Activated CD8-positive, alpha-beta memory T cell treated with anti-CD3 and anti-CD28 coated beads for 36 hours (primary cell): ENCODE measurements around the gene TBC1D3B. TPM values are rescaled to one million over a fixed set of nuclear protein-coding genes. Genes with fewer than 3 reads are reported as not detected.
"Not testable (repeated sequence)": the region's sequence is repeated elsewhere in the genome, so short reads cannot be mapped to it uniquely, and the experiment has no call there.

Experiments used
- CTCF ChIA-PET: fragments of 350-600 bp; sonication (Branson Sonifier 250); formaldehyde crosslinking; loops from one replicate; lab custom pipeline; 2021; ENCODE audit warnings: antibody characterized with exemption; lab: Charles Lee
- POLR2A ChIA-PET: fragments of 350-600 bp; sonication (Branson Sonifier 250); formaldehyde crosslinking; loops from one replicate; lab custom pipeline; 2021; ENCODE audit warnings: antibody characterized with exemption; lab: Charles Lee
- total RNA-seq, 2 experiments: library from RNA; stranded (reverse); gene quantifications; one replicate each; pipeline ENCODE4 v1.2.3, GENCODE V29; 2021

TBC1D3B gene
- 1 to 10 TPM; 3.2 to 3.3 TPM for total RNA-seq

DNA sequence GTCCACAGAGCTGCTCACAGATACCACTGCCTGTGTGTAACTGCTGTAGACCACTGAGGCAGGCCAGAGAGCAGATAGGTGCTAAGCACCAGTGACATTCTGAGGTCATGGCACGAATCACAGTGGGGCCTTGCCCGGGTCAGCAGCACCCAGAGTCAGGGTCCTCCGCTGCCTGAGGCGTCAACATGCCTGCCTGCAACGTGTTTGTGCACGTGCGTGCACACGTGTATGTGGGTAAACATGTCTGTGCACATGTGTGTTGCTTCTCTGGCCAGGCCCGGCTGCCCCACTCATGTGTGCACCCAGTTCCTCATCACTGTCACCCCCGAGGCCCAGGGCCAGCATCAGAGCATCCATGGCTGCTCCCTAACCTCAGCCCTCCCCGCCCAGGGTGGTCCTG lies at the start of gene TBC1D3B:
TSS of gene TBC1D3B (minus strand) at position 101 of the 400 bp plus-strand sequence. CDS start 1,586 bp downstream, outside the sequence.
- CTCF ChIA-PET, POLR2A ChIA-PET: not testable (repeated sequence)

GRCh38 chr17:36222967-36223366 lies 46.5 kb upstream of the TBC1D3B start:
- CTCF ChIA-PET = not testable (repeated sequence)

DNA sequence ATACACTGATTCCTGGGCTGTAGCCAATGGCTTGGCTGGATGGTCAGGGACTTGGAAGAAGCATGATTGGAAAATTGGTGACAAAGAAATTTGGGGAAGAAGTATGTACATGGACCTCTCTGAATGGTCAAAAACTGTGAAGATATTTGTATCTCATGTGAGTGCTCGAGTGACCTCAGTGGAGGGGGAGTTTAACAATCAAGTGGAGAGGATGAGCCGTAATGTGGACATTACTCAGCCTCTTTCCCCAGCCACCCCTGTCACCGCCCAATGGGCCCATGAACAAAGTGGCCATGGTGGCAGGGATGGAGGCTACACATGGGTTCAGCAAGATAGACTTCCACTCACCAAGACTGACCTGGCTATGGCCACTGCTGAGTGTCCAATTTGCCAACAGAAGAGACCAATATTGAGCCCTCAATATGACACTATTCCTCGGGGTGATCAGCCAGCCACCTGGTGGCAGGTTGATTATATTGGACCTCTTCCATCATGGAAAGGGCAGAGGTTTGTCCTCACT lies 45.2 kb upstream of the TBC1D3B start:
- POLR2A ChIA-PET, CTCF ChIA-PET: not testable (repeated sequence)

More at GRCh38 chr17:36222967-36223366, 46.5 kb upstream of the TBC1D3B start:
- POLR2A ChIA-PET = not testable (repeated sequence)

DNA sequence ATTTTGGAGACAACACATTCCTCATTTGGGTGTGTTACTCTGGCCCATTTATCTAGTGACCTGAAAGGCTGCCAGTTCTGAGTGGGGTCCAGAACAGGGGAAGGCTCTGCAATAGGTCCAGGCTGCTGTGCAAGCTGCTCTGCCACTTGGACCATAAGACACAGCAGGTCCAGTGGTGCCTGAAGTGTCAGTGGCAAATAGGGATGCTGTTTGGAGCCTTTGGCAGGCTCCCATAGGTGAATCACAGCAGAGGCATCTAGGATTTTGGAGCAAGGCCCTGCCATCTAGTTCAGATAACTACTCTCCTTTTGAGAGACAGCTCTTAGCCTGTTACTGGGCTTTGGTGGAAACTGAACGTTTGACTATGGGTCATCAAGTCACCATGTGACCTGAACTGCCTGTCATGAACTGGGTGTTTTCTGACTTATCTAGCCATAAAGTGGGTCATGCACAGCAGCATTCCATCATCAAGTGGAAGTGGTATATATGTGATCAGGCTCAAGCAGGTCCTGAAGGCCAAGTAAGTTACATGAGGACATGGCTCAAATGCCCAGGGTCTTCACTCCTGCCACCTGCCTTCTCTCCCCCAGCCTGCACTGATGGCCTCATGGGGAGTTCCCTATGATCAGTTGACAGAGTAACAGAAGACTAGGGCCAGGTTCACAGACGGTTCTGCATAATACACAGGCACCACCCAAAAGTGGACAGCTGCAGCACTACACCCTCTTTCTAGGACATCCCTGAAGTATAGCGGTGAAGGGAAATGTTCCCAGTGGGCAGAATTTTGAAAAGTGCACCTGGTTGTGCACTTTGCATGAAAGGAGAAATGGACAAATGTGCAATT lies 44.5 kb upstream of the TBC1D3B start:
- POLR2A ChIA-PET, CTCF ChIA-PET: not testable (repeated sequence)

GRCh38 chr17:36219556-36219955 lies 43.1 kb upstream of the TBC1D3B start:
- POLR2A ChIA-PET = not testable (repeated sequence)
- CTCF ChIA-PET = interaction anchor here (0.9 kb wide), 1 partner anchor 36 kb away, joined by 3 read pairs; no protein-coding TSS in a partner anchor

GRCh38 chr17:36215406-36216308 lies 39.2 kb upstream of the TBC1D3B start:
- POLR2A ChIA-PET, CTCF ChIA-PET: not testable (repeated sequence)

- POLR2A ChIA-PET = no interaction called here
- CTCF ChIA-PET = no interaction called here
Measured at GRCh38 chr17:36214918-36215317, 38.5 kb upstream of the TBC1D3B start.

DNA sequence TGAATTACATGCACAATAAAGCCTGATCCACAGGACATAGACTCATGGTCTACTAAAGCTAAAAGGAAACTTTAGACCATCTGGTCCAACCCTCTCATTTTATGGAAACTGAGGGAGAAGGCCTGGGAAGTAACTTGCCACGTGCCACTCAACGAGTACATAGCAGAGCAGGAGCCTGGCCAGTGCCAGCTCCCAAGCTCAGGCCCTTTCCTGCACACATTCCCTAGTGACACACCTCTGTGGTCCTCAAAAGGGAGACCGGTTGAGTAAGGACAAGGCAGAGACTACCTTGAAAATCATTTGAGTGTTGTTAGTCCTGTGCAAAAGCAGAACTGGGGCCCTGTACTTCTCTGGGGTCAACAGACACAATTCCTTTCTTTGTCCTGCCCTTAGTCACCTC lies 37.3 kb upstream of the TBC1D3B start:
- ChIA-PET POLR2A (interaction anchor here (4.3 kb wide), 1 partner anchor 16 kb away, joined by 44 read pairs; the partner anchor contains the start of genes CCL3L1 and CCL3L3), CTCF (no interaction called here)

GRCh38 chr17:36212966-36213365 lies 36.5 kb upstream of the TBC1D3B start:
- POLR2A ChIA-PET = interaction anchor here (4.3 kb wide), 1 partner anchor 16 kb away, joined by 44 read pairs; the partner anchor contains the start of genes CCL3L1 and CCL3L3
- CTCF ChIA-PET = no interaction called here

- CTCF ChIA-PET = no interaction called here
- POLR2A ChIA-PET = interaction anchor here (4.3 kb wide), 1 partner anchor 15 kb away, joined by 44 read pairs; the partner anchor contains the start of genes CCL3L1 and CCL3L3
Measured at GRCh38 chr17:36212272-36212605, 35.8 kb upstream of the TBC1D3B start.

DNA sequence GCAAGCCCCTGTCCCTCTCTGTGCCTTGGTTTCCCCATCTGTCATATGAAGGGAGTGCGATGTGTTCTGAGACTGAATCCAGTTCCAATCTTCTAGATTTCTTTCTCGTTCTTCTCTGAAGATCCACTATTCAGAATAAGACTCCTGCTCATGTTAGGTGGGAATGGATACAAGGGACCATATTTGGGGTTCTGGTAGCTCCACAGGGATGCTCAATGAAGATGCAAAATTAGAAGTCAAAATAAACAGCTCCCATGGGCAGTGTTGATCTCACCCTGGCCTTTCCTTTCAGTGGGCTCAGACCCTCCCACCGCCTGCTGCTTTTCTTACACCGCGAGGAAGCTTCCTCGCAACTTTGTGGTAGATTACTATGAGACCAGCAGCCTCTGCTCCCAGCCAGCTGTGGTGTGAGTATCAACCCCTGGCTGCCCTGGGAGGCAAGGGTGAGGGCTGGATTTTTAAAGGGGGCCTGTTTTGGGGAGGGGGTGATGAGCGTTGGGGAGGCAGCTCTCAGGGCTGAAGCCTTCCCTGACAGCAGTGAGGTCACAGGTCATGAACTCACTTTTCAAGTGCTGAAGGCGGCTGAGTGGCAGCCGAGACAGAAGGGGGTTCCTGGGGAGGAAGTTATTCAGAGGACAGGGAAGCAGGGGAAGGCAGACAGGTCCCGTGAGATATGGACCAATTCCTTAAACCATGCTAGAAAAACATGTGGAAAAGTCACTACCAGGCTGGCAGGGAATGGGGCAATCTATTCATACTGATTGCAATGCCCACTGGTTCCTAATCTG lies 35.2 kb upstream of the TBC1D3B start:
- ChIA-PET POLR2A (interaction anchor here (1.8 to 4.3 kb wide), 2 partner anchors 14 to 19 kb away, joined by 9 to 44 read pairs; partner anchors contain the start of genes CCL3L1 and CCL3L3), CTCF (interaction anchor here (2.3 kb wide), 1 partner anchor 14 kb away, joined by 12 read pairs; no protein-coding TSS in a partner anchor)

GRCh38 chr17:36210439-36211211 lies 34.2 kb upstream of the TBC1D3B start, which contains the start of gene CCL4L2:
Gene CCL4L2, plus strand, starts transcription at chr17:36211063.
- CTCF ChIA-PET = interaction anchor here (2.3 kb wide), 1 partner anchor 13 kb away, joined by 12 read pairs; no protein-coding TSS in a partner anchor
- POLR2A ChIA-PET = interaction anchor here (1.8 to 4.3 kb wide), 2 partner anchors 13 to 18 kb away, joined by 9 to 44 read pairs; partner anchors contain the start of genes CCL3L1 and CCL3L3

DNA sequence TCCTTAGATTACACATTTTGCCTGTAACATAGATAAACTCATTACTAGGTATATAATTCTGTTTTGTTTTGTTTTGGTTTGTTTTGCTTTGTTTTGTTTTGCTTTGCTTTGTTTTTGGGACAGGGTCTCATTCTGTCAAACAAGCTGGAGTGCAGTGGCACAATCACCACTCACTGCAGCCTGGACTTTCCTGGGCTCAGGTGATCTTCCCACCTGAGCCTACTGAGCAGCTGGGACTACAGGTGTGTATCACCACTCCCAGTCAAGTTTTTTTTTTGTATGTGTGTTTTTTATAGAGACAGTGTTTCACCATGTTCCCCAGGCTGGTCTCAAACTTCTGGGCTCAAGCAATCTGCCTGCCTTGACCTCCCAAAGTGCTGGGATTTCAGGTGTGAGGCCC lies 33.1 kb upstream of the TBC1D3B start:
- ChIA-PET POLR2A (interaction anchor here (4.3 kb wide), 1 partner anchor 12 kb away, joined by 44 read pairs; the partner anchor contains the start of genes CCL3L1 and CCL3L3), CTCF (interaction anchor here (0.7 to 2.3 kb wide), 2 partner anchors 12 to 17 kb away, joined by 3 to 12 read pairs; no protein-coding TSS in a partner anchor)

- CTCF ChIA-PET = interaction anchor here (0.9 kb wide), 1 partner anchor 24 kb away, joined by 3 read pairs; no protein-coding TSS in a partner anchor
Measured at GRCh38 chr17:36207383-36207782, 30.9 kb upstream of the TBC1D3B start.

GRCh38 chr17:36206486-36206821 lies 30.0 kb upstream of the TBC1D3B start:
- ChIA-PET CTCF (interaction anchor here (0.7 to 0.9 kb wide), 2 partner anchors 11 to 23 kb away, joined by 3 read pairs; no protein-coding TSS in a partner anchor), POLR2A (interaction anchor here (0.6 to 1.1 kb wide), 4 partner anchors 9 to 21 kb away, joined by 3 to 5 read pairs (median 4); no protein-coding TSS in a partner anchor)

More at GRCh38 chr17:36207383-36207782, 30.9 kb upstream of the TBC1D3B start:
- POLR2A ChIA-PET = not testable (repeated sequence)

- CTCF ChIA-PET = interaction anchor here (0.7 kb wide), 1 partner anchor 10 kb away, joined by 3 read pairs; no protein-coding TSS in a partner anchor
Measured at GRCh38 chr17:36205637-36206485, 29.4 kb upstream of the TBC1D3B start.

More at GRCh38 chr17:36205637-36206485, 29.4 kb upstream of the TBC1D3B start:
- POLR2A ChIA-PET = interaction anchor here (0.7 to 1.1 kb wide), 5 partner anchors 11 to 21 kb away, joined by 3 to 5 read pairs (median 4); no protein-coding TSS in a partner anchor
